Parathyroid adenoma (tissue), 2 donors: ENCODE measurements around the gene NCLN.
"Not testable (repeated sequence)": the region's sequence is repeated elsewhere in the genome, so short reads cannot be mapped to it uniquely, and the experiment has no call there.

Experiments used
- H2AFZ ChIP-seq: fragments of 300-600 bp; sonication (generic); one replicate; pipeline ENCODE4 v1.7.0; 2017; ENCODE audit warnings: antibody characterized with exemption, mild to moderate bottlenecking
- H3K27ac ChIP-seq: fragments of 300-600 bp; sonication (generic); one replicate; pipeline ENCODE4 v1.7.0; 2017
- H3K27me3 ChIP-seq: fragments of 300-600 bp; sonication (generic); one replicate; pipeline ENCODE4 v1.7.0; 2017; ENCODE audit warnings: low read length; ENCODE audit not compliant: control insufficient read depth, insufficient read depth
- H3K36me3 ChIP-seq: fragments of 300-600 bp; sonication (generic); one replicate; pipeline ENCODE4 v1.7.0; 2017; ENCODE audit warnings: low read length; ENCODE audit not compliant: control insufficient read depth, insufficient read depth
- H3K4me1 ChIP-seq: fragments of 300-600 bp; sonication (generic); one replicate; pipeline ENCODE4 v1.7.0; 2017; ENCODE audit warnings: control low read depth
- H3K4me2 ChIP-seq: fragments of 300-600 bp; sonication (generic); one replicate; pipeline ENCODE4 v1.7.0; 2017; ENCODE audit warnings: low read length
- H3K4me3 ChIP-seq: fragments of 300-600 bp; sonication (generic); one replicate; pipeline ENCODE4 v1.7.0; 2017; ENCODE audit warnings: low read depth, low read length
- H3K79me2 ChIP-seq: fragments of 300-600 bp; sonication (generic); one replicate; pipeline ENCODE4 v1.7.0; 2017; ENCODE audit warnings: control low read depth
- H3K9ac ChIP-seq: fragments of 300-600 bp; sonication (generic); one replicate; pipeline ENCODE4 v1.7.0; 2017; ENCODE audit warnings: mild to moderate bottlenecking
- H3K9me3 ChIP-seq: fragments of 300-600 bp; sonication (generic); one replicate; pipeline ENCODE4 v1.7.0; 2017; ENCODE audit warnings: low read length; ENCODE audit not compliant: control insufficient read depth
- CTCF ChIP-seq: fragments of 300-600 bp; sonication (generic); IDR thresholded peaks from one replicate; pipeline ENCODE4 v1.7.0; 2017; ENCODE audit warnings: antibody characterized with exemption, mild to moderate bottlenecking
- donor health status: primary hyperparathyroidism.

The NCLN gene

GRCh38 chr19:3233831-3234230 is 48.1 kb downstream of the NCLN start:
- H3K36me3 ChIP-seq = no peaks in the 10 kb centered on the region
- no peaks in the 10 kb centered on the region for H3K9me3 ChIP-seq
- no peak overlapping the region for H3K27ac ChIP-seq
- no peaks in the 10 kb centered on the region for H3K4me1 ChIP-seq
- no peak overlapping the region for H3K4me3 ChIP-seq
- no peak overlapping the region for H3K9ac ChIP-seq
- no peak overlapping the region for H3K4me2 ChIP-seq
- H3K27me3 ChIP-seq = no peaks in the 10 kb centered on the region
- no peak for TF ChIP-seq CTCF
- no peak overlapping the region for H2AFZ ChIP-seq
- no peaks in the 10 kb centered on the region for H3K79me2 ChIP-seq

DNA sequence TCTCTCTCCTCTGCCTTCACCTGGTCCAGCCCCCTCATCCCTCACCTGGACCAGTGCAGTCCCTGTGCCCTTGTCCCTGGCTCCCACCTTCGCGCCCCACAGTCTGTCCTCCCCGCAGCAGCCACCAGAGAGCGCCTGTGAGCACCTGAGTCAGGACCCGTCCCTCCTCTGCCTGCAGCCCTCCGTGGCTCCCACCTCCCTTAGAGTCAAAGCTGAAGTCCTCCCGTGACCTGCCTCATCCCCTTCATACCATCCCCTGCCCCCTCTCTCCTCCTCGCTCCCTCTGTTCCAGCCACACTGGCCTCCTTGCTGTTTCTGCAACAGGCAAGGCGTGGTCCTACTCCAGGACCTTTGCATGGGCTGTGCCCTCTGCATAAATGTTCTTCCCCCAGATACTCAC is 49.1 kb downstream of the NCLN start:
- no peak overlapping the region for H3K9ac ChIP-seq

GRCh38 chr19:3235604-3236003 is 49.9 kb downstream of the NCLN start:
- not testable (repeated sequence) for H3K9ac ChIP-seq, H3K27me3 ChIP-seq, H3K4me2 ChIP-seq, H3K4me3 ChIP-seq, H3K4me1 ChIP-seq, H3K36me3 ChIP-seq, H3K27ac ChIP-seq, H3K9me3 ChIP-seq, H2AFZ ChIP-seq, H3K79me2 ChIP-seq

More for the DNA sequence above, 49.1 kb downstream of the NCLN start:
- Histone ChIP-seq H3K27ac (no peak overlapping the region), H3K79me2 (no peaks in the 10 kb centered on the region), H3K36me3 (no peaks in the 10 kb centered on the region), H3K4me2 (no peak overlapping the region), H3K27me3 (no peaks in the 10 kb centered on the region), H2AFZ (no peak overlapping the region), H3K4me1 (no peaks in the 10 kb centered on the region), H3K4me3 (no peak overlapping the region), H3K9me3 (no peaks in the 10 kb centered on the region)
- TF ChIP-seq CTCF = no peak

DNA sequence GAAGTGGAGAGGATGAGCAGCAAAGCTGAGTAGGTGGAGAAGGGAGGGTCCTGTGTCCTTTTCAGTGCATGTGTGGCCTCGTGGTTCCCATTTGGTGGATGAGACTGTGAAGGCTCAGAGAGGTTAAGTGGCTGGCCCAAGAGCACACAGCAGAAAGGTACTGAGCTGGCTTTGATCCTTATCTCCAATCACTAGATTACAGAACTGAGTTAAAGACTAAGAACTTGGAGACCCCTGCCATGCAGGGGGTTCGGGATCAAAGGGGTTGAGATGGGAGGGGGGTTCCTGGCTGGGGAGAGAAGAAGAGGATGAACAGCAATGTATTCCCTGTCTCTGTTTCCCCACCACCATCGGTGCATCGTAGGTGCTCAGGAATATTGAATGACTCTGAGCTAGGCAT is 50.5 kb downstream of the NCLN start:
- Histone ChIP-seq H3K4me1 (no peaks in the 10 kb centered on the region), H3K36me3 (no peaks in the 10 kb centered on the region), H3K79me2 (no peaks in the 10 kb centered on the region), H3K4me2 (no peak overlapping the region), H3K9me3 (no peaks in the 10 kb centered on the region), H2AFZ (no peak overlapping the region), H3K4me3 (no peak overlapping the region), H3K27me3 (no peaks in the 10 kb centered on the region), H3K27ac (no peak overlapping the region), H3K9ac (no peak overlapping the region)
- no peak for TF ChIP-seq CTCF

DNA sequence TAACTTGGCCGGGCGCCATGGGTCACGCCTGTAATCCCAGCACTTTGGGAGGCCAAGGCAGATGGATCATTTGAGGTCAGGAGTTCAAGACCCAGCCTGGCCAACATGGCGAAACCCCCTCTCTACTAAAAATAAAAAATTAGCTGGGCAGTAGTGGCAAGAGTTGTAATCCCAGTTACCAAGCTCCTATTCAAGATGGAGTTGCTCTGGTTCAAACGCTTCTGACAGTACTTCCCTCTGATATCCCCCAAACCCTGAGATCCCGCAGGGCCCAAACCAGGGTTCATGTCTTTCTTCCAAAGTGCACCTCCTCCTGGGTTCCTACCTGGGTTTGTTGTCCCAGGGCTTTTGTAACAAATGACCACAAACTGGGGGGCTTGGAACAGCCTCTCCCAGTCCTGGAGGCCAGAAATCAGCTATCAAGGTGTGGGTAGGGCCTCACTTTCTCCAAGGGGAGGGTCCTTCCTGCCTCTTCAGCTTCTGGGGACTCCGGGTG is 52.4 kb downstream of the NCLN start:
- Histone ChIP-seq H3K9ac (no peak overlapping the region), H3K4me2 (no peak overlapping the region), H3K4me3 (no peak overlapping the region), H3K4me1 (no peaks in the 10 kb centered on the region), H3K36me3 (no peaks in the 10 kb centered on the region), H3K27me3 (no peaks in the 10 kb centered on the region), H3K27ac (no peak overlapping the region), H2AFZ (no peak overlapping the region), H3K79me2 (no peaks in the 10 kb centered on the region), H3K9me3 (no peaks in the 10 kb centered on the region)
- no peak for TF ChIP-seq CTCF
